ENCODE data around the gene MRPL4. TPM values are rescaled to one million over a fixed set of nuclear protein-coding genes. Genes with fewer than 3 reads are reported as not detected.

Gene MRPL4
- total and polyA plus RNA-seq, 10 of the 15 experiments (the other 5 are each of a cell fraction or from before 2014, with no cell fraction given): 0.79 to 221 (median 112) TPM

- TF ChIP-seq RCOR1 (conservative IDR thresholded peaks at IDR 0.05; ENCODE audit: low read depth, low read length) (no peak), NBN (IDR thresholded peaks at IDR 0.05) (no peak), RB1 (IDR thresholded peaks at IDR 0.05; ENCODE audit: borderline replicate concordance) (no peak), ZSCAN29 (IDR thresholded peaks at IDR 0.05) (no peak), SPI1 (IDR thresholded peaks at IDR 0.05; ENCODE audit: borderline replicate concordance, insufficient read depth, low read depth, low read length) (no peak), SREBF2 (IDR thresholded peaks at IDR 0.05; ENCODE audit: low read length) (no peak), YBX1 (IDR thresholded peaks at IDR 0.05) (no peak), DPF2 (IDR thresholded peaks at IDR 0.05) (0 out of 2 replicates have a peak, but pooled peaks have one; percentile 18), MEF2B (IDR thresholded peaks at IDR 0.05; ENCODE audit: partially characterized antibody, poor library complexity, severe bottlenecking) (peak; percentile 53), SMAD1 (IDR thresholded peaks at IDR 0.05; ENCODE audit: low read depth, partially characterized antibody) (no peak), IRF5 (IDR thresholded peaks at IDR 0.05; ENCODE audit: borderline replicate concordance) (no peak), RBBP5 (conservative IDR thresholded peaks at IDR 0.05) (no peak), SIN3A (IDR thresholded peaks at IDR 0.05; ENCODE audit: low read depth, low read length) (no peak; the same call in 1 of the 2 replicates), BHLHE40 (IDR thresholded peaks at IDR 0.05; ENCODE audit: borderline replicate concordance in 1 of 2, low read depth in 2 of 2, low read length in 1 of 2) (peak; percentile 95 to 99), FOXK2 (IDR thresholded peaks at IDR 0.05) (no peak; the same call in 1 of the 2 replicates), TARDBP (IDR thresholded peaks at IDR 0.05; ENCODE audit: borderline replicate concordance) (no peak), CBX3 (IDR thresholded peaks at IDR 0.05; ENCODE audit: borderline replicate concordance, low read depth) (no peak), CBFB (IDR thresholded peaks at IDR 0.05; ENCODE audit: low read depth) (no peak), LARP7 (IDR thresholded peaks at IDR 0.05) (no peak), TCF12 (IDR thresholded peaks at IDR 0.05; ENCODE audit: low read depth, low read length) (no peak), EZH2 (IDR thresholded peaks at IDR 0.05; ENCODE audit: borderline replicate concordance, control insufficient read depth, low read depth, low read length) (no peak), BRCA1 (IDR thresholded peaks at IDR 0.05; ENCODE audit: low read depth, low read length) (no peak), ZNF207 (IDR thresholded peaks at IDR 0.05; ENCODE audit: borderline replicate concordance) (no peak), ETV6 (conservative IDR thresholded peaks at IDR 0.05 in 1 of 2, IDR thresholded peaks at IDR 0.05 in 1 of 2; ENCODE audit: borderline replicate concordance in 1 of 2, low read depth in 1 of 2) (no peak), RAD21 (IDR thresholded peaks at IDR 0.05; ENCODE audit: insufficient read depth, low read depth, low read length) (no peak)
- TF ChIP-seq, protein P1, sequence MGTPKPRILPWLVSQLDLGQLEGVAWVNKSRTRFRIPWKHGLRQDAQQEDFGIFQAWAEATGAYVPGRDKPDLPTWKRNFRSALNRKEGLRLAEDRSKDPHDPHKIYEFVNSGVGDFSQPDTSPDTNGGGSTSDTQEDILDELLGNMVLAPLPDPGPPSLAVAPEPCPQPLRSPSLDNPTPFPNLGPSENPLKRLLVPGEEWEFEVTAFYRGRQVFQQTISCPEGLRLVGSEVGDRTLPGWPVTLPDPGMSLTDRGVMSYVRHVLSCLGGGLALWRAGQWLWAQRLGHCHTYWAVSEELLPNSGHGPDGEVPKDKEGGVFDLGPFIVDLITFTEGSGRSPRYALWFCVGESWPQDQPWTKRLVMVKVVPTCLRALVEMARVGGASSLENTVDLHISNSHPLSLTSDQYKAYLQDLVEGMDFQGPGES (IDR thresholded peaks at IDR 0.05): no peak
- TF ChIP-seq, protein P2, sequence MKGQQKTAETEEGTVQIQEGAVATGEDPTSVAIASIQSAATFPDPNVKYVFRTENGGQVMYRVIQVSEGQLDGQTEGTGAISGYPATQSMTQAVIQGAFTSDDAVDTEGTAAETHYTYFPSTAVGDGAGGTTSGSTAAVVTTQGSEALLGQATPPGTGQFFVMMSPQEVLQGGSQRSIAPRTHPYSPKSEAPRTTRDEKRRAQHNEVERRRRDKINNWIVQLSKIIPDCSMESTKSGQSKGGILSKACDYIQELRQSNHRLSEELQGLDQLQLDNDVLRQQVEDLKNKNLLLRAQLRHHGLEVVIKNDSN (IDR thresholded peaks at IDR 0.05; ENCODE audit: borderline replicate concordance, extremely low read length, insufficient read depth, low read depth, low read length): peak; percentile 74
- TF ChIP-seq, protein P3, sequence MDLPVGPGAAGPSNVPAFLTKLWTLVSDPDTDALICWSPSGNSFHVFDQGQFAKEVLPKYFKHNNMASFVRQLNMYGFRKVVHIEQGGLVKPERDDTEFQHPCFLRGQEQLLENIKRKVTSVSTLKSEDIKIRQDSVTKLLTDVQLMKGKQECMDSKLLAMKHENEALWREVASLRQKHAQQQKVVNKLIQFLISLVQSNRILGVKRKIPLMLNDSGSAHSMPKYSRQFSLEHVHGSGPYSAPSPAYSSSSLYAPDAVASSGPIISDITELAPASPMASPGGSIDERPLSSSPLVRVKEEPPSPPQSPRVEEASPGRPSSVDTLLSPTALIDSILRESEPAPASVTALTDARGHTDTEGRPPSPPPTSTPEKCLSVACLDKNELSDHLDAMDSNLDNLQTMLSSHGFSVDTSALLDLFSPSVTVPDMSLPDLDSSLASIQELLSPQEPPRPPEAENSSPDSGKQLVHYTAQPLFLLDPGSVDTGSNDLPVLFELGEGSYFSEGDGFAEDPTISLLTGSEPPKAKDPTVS (IDR thresholded peaks at IDR 0.05; ENCODE audit: low read depth, low read length): no peak
Measured at GRCh38 chr19:10289167-10289835, 37.3 kb downstream of the MRPL4 start (continued).

Data from GM12878 (cell line).